Activated naive CD4-positive, alpha-beta T cell treated with anti-CD3 and anti-CD28 coated beads, Interleukin-2, amount 50 U/mL, for 72 hours (primary cell): ENCODE results near the gene NPAS3. TPM values are rescaled to one million over a fixed set of nuclear protein-coding genes. Genes with fewer than 3 reads are reported as not detected.

Experiments
- ATAC-seq, 2 donors: fragments of 150-1000 bp; cut with Tn5 transposase; 2 replicates each; pipeline ENCODE4 v1.10.0; 2021; ENCODE audit warnings: mild to moderate bottlenecking in 2 of 2, moderate library complexity in 2 of 2
- DNase-seq, 2 donors: peaks; one replicate each; pipeline ENCODE4 v3.0.0; 2021 to 2022; ENCODE audit warnings: low spot score in 2 of 2
- H3K27ac Mint-ChIP-seq, 2 donors: one replicate each; pipeline ENCODE4 v1.8.0; 2022; ENCODE audit warnings: mild to moderate bottlenecking in 2 of 2, mixed read lengths in 2 of 2
- H3K36me3 Mint-ChIP-seq, 2 donors: one replicate each; pipeline ENCODE4 v1.8.0; 2022; ENCODE audit warnings: mixed read lengths in 2 of 2
- H3K9me3 Mint-ChIP-seq, 2 donors: one replicate each; pipeline ENCODE4 v1.8.0; 2022; ENCODE audit warnings: mixed read lengths in 2 of 2
- total RNA-seq, 2 donors: library from RNA; stranded (reverse); gene quantifications; one replicate each; pipeline ENCODE4 v1.2.3, GENCODE V29; 2022

NPAS3 gene
- total RNA-seq, 2 donors from 2014 or later: not detected

GRCh38 chr14:33669111-33669510 is 730.4 kb downstream of the NPAS3 start:
- ATAC-seq: no peak
- Mint-ChIP-seq H3K9me3 (peaks cover 0 to 5% of the 10 kb centered on the region in 2 donors), H3K36me3 (peaks cover 0 to 2% of the 10 kb centered on the region in 2 donors)

GRCh38 chr14:33670235-33670634 is 731.6 kb downstream of the NPAS3 start:
- Mint-ChIP-seq H3K27ac (no peak overlapping the region), H3K36me3 (no peaks in the 10 kb centered on the region), H3K9me3 (no peaks in the 10 kb centered on the region)
- ATAC-seq (no peak), DNase-seq (no peak)

More at GRCh38 chr14:33669111-33669510, 730.4 kb downstream of the NPAS3 start:
- DNase-seq: no peak
- H3K27ac Mint-ChIP-seq: no peak overlapping the region

- DNase-seq (no peak), ATAC-seq (no peak)
- no peak overlapping the region for H3K27ac Mint-ChIP-seq
- no peaks in the 10 kb centered on the region for H3K9me3 Mint-ChIP-seq
- no peaks in the 10 kb centered on the region for H3K36me3 Mint-ChIP-seq
These were observed 732.9 kb downstream of the NPAS3 start for GRCh38 chr14:33671556-33671955.

GRCh38 chr14:33674927-33675326 is 736.2 kb downstream of the NPAS3 start:
- H3K36me3 Mint-ChIP-seq: no peaks in the 10 kb centered on the region
- no peak for DNase-seq

GRCh38 chr14:33675415-33676130 is 736.9 kb downstream of the NPAS3 start:
- Mint-ChIP-seq H3K27ac (no peak overlapping the region), H3K36me3 (no peaks in the 10 kb centered on the region), H3K9me3 (no peaks in the 10 kb centered on the region)
- DNase-seq: no peak
- ATAC-seq: no peak

More at GRCh38 chr14:33674927-33675326, 736.2 kb downstream of the NPAS3 start:
- H3K9me3 Mint-ChIP-seq: no peaks in the 10 kb centered on the region
- ATAC-seq: no peak
- no peak overlapping the region for H3K27ac Mint-ChIP-seq

GRCh38 chr14:33676135-33676566 is 737.5 kb downstream of the NPAS3 start:
- ATAC-seq: peak in 1 of 2 donors; percentile 37
- Mint-ChIP-seq H3K9me3 (no peaks in the 10 kb centered on the region), H3K27ac (no peak overlapping the region), H3K36me3 (no peaks in the 10 kb centered on the region)
- no peak for DNase-seq

GRCh38 chr14:33676891-33677290 is 738.2 kb downstream of the NPAS3 start:
- H3K36me3 Mint-ChIP-seq: no peaks in the 10 kb centered on the region
- H3K9me3 Mint-ChIP-seq: no peaks in the 10 kb centered on the region
- ATAC-seq (no peak), DNase-seq (no peak)
- no peak overlapping the region for H3K27ac Mint-ChIP-seq

- H3K9me3 Mint-ChIP-seq: no peaks in the 10 kb centered on the region
- no peak for ATAC-seq
These were observed 739.3 kb downstream of the NPAS3 start for GRCh38 chr14:33678005-33678404.

GRCh38 chr14:33679025-33679424 is 740.3 kb downstream of the NPAS3 start:
- no peak overlapping the region for H3K27ac Mint-ChIP-seq
- ATAC-seq (no peak), DNase-seq (no peak)
- H3K36me3 Mint-ChIP-seq: no peaks in the 10 kb centered on the region
- H3K9me3 Mint-ChIP-seq: no peaks in the 10 kb centered on the region

More at GRCh38 chr14:33678005-33678404, 739.3 kb downstream of the NPAS3 start:
- no peak for DNase-seq
- Mint-ChIP-seq H3K27ac (no peak overlapping the region), H3K36me3 (no peaks in the 10 kb centered on the region)

GRCh38 chr14:33679461-33680225 is 741.0 kb downstream of the NPAS3 start:
- H3K9me3 Mint-ChIP-seq: no peaks in the 10 kb centered on the region
- no peak for DNase-seq
- no peaks in the 10 kb centered on the region for H3K36me3 Mint-ChIP-seq
- no peak for ATAC-seq
- no peak overlapping the region for H3K27ac Mint-ChIP-seq

- ATAC-seq: no peak
- no peak for DNase-seq
These were observed 742.2 kb downstream of the NPAS3 start for GRCh38 chr14:33680873-33681272.

GRCh38 chr14:33682760-33683159 is 744.1 kb downstream of the NPAS3 start:
- ATAC-seq: no peak
- Mint-ChIP-seq H3K9me3 (peaks cover 0 to 5% of the 10 kb centered on the region in 2 donors), H3K36me3 (no peaks in the 10 kb centered on the region), H3K27ac (no peak overlapping the region)
- DNase-seq: no peak

More at GRCh38 chr14:33680873-33681272, 742.2 kb downstream of the NPAS3 start:
- Mint-ChIP-seq H3K36me3 (no peaks in the 10 kb centered on the region), H3K9me3 (peaks cover 0 to 5% of the 10 kb centered on the region in 2 donors), H3K27ac (no peak overlapping the region)

- Mint-ChIP-seq H3K36me3 (no peaks in the 10 kb centered on the region), H3K9me3 (peaks cover 0 to 5% of the 10 kb centered on the region in 2 donors), H3K27ac (no peak overlapping the region)
- ATAC-seq (no peak), DNase-seq (no peak)
These were observed 746.3 kb downstream of the NPAS3 start for GRCh38 chr14:33685026-33685425.

GRCh38 chr14:33685698-33686097 is 747.0 kb downstream of the NPAS3 start:
- H3K27ac Mint-ChIP-seq: no peak overlapping the region

GRCh38 chr14:33686218-33686617 is 747.5 kb downstream of the NPAS3 start:
- no peak for ATAC-seq
- Mint-ChIP-seq H3K27ac (no peak overlapping the region), H3K36me3 (no peaks in the 10 kb centered on the region), H3K9me3 (peaks cover 0 to 5% of the 10 kb centered on the region in 2 donors)
- no peak for DNase-seq

More at GRCh38 chr14:33685698-33686097, 747.0 kb downstream of the NPAS3 start:
- Mint-ChIP-seq H3K36me3 (no peaks in the 10 kb centered on the region), H3K9me3 (peaks cover 0 to 5% of the 10 kb centered on the region in 2 donors)
- DNase-seq: no peak
- no peak for ATAC-seq

GRCh38 chr14:33686856-33687255 is 748.2 kb downstream of the NPAS3 start:
- peaks cover 0 to 5% of the 10 kb centered on the region in 2 donors for H3K9me3 Mint-ChIP-seq
- ATAC-seq (no peak), DNase-seq (no peak)
- no peak overlapping the region for H3K27ac Mint-ChIP-seq
- no peaks in the 10 kb centered on the region for H3K36me3 Mint-ChIP-seq

GRCh38 chr14:33689680-33690079 is 751.0 kb downstream of the NPAS3 start:
- H3K36me3 Mint-ChIP-seq: no peaks in the 10 kb centered on the region
- ATAC-seq: no peak
- DNase-seq: no peak
- H3K9me3 Mint-ChIP-seq: peaks cover 0 to 5% of the 10 kb centered on the region in 2 donors
- peak overlapping the region in 1 of 2 donors; percentile 34 for H3K27ac Mint-ChIP-seq
